ENCODE data around the gene PDE4D.

PDE4D gene

DNA sequence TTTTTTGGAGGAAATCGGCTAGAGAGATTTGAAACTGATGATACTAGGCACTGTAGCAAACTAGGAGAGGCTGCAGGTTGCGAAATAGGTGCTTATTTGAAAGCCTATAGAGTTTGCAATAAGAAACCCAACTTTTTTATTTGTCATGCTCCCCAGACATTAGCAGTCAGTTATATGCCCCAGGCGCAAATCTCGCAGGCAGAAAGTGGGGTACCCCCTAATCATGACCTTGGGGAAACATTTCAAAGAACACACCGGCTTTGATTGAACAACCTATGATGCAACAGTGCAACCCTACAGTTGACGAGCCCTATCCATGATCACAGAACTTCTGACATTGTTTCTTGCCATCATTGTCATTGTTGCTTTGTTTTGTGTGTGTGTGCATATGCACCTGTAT is 800.2 kb downstream of the PDE4D start:
- no peaks in the 10 kb centered on the region for H3K9me3 ChIP-seq (ENCODE audit: severe bottlenecking)
- no peaks in the 10 kb centered on the region for H3K36me3 ChIP-seq
- H3K27me3 ChIP-seq (ENCODE audit: insufficient read depth, low read depth, severe bottlenecking), result no peaks in the 10 kb centered on the region
- TF ChIP-seq, protein P1, sequence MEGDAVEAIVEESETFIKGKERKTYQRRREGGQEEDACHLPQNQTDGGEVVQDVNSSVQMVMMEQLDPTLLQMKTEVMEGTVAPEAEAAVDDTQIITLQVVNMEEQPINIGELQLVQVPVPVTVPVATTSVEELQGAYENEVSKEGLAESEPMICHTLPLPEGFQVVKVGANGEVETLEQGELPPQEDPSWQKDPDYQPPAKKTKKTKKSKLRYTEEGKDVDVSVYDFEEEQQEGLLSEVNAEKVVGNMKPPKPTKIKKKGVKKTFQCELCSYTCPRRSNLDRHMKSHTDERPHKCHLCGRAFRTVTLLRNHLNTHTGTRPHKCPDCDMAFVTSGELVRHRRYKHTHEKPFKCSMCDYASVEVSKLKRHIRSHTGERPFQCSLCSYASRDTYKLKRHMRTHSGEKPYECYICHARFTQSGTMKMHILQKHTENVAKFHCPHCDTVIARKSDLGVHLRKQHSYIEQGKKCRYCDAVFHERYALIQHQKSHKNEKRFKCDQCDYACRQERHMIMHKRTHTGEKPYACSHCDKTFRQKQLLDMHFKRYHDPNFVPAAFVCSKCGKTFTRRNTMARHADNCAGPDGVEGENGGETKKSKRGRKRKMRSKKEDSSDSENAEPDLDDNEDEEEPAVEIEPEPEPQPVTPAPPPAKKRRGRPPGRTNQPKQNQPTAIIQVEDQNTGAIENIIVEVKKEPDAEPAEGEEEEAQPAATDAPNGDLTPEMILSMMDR (IDR thresholded peaks at IDR 0.05; ENCODE audit: low read depth, low read length), result no peak
- no peak for DNase-seq
- H3K27ac ChIP-seq, result no peak overlapping the region
- no peak overlapping the region for H3K4me3 ChIP-seq (ENCODE audit: low read depth, low read length)

DNA sequence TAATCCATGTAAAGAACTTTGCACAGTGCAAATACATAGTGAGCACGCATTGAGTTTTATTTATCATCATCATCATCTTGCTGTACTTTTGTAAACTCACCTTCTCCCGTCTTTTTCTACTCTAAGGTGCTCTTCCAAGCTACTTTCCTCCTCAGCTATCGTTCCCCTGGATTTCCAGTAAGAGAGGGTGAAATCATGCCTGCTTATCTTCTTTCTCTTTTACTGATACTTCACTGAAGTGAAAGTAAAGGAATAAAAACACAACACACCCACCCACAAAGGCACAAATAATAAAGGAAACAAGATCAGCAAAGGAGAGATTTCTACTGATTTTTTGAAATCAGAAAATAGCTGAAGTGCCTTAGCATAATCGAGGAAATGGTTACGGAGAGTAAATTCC is 800.8 kb downstream of the PDE4D start:
- no peak overlapping the region for H3K4me3 ChIP-seq (ENCODE audit: low read depth, low read length)
- H3K27ac ChIP-seq, result no peak overlapping the region
- no peaks in the 10 kb centered on the region for H3K27me3 ChIP-seq (ENCODE audit: insufficient read depth, low read depth, severe bottlenecking)
- no peak for DNase-seq
- H3K36me3 ChIP-seq, result no peaks in the 10 kb centered on the region
- TF ChIP-seq, protein P1 (IDR thresholded peaks at IDR 0.05; ENCODE audit: low read depth, low read length), result no peak
- no peaks in the 10 kb centered on the region for H3K9me3 ChIP-seq (ENCODE audit: severe bottlenecking)

DNA sequence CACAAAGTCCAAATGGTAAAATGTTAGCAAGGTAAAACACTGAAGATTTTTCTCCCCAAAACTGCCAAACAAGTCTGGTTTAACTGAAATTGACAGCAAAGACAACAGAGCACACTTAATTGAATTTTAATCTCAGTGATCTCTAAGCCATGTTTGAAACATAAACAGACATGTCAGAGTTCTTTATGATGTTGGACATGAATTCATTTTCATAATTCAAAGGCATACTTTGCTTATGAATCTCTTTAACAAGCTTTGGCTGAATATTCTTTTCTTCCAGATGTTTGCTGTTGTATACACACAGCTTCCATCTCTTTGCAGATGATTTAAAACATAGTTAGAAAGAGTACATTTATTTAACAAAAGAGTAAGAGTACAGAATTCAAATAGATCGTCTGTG is 801.6 kb downstream of the PDE4D start:
- DNase-seq, result no peak
- no peaks in the 10 kb centered on the region for H3K9me3 ChIP-seq (ENCODE audit: severe bottlenecking)
- H3K27me3 ChIP-seq (ENCODE audit: insufficient read depth, low read depth, severe bottlenecking), result no peaks in the 10 kb centered on the region
- no peaks in the 10 kb centered on the region for H3K36me3 ChIP-seq
- TF ChIP-seq, protein P1 (IDR thresholded peaks at IDR 0.05; ENCODE audit: low read depth, low read length), result no peak
- H3K27ac ChIP-seq, result no peak overlapping the region
- no peak overlapping the region for H3K4me3 ChIP-seq (ENCODE audit: low read depth, low read length)

DNA sequence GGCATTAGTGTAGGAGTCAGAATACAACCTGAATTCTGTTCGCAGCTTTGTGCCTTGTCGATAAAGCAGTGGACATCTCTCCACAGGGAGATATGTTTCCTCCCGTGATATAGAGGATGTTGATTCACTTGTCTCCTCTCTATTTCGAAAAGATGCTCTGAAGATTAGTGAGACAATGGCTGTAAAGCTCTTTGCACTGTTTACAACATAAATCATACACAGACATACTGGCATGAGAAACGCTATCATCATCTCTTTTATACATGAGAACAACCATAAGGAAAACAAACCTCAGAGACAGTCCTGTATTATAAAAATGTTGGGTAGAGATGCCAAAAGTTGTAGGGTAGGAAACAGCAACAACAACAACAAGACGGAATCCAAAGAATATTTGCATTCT is 803.2 kb downstream of the PDE4D start:
- H3K9me3 ChIP-seq (ENCODE audit: severe bottlenecking), result no peaks in the 10 kb centered on the region
- no peaks in the 10 kb centered on the region for H3K36me3 ChIP-seq
- DNase-seq, result no peak
- no peak overlapping the region for H3K4me3 ChIP-seq (ENCODE audit: low read depth, low read length)
- no peaks in the 10 kb centered on the region for H3K27me3 ChIP-seq (ENCODE audit: insufficient read depth, low read depth, severe bottlenecking)
- no peak overlapping the region for H3K27ac ChIP-seq
- TF ChIP-seq, protein P1 (IDR thresholded peaks at IDR 0.05; ENCODE audit: low read depth, low read length), result no peak

DNA sequence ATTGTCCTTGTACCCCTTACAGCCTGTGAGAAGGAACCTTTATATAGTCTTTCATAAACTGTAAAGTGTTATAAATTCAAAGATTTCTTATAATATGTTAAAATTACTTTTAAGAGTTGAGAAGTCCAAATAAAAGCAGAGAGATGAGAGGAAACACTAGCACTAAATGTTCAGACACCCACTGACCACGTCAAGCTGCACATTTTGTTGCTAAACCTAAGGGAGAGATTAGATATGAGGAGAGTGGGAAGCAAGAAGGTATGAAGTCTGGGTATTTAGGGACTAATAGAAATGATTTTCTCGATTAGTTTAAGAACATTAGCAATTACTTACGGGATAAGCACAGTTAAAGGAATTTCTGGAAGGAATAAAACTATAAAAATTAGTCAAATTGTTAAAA is 803.8 kb downstream of the PDE4D start:
- no peak overlapping the region for H3K4me3 ChIP-seq (ENCODE audit: low read depth, low read length)
- H3K27ac ChIP-seq, result no peak overlapping the region
- H3K27me3 ChIP-seq (ENCODE audit: insufficient read depth, low read depth, severe bottlenecking), result no peaks in the 10 kb centered on the region
- DNase-seq, result no peak
- H3K36me3 ChIP-seq, result no peaks in the 10 kb centered on the region
- H3K9me3 ChIP-seq (ENCODE audit: severe bottlenecking), result no peaks in the 10 kb centered on the region
- TF ChIP-seq, protein P1 (IDR thresholded peaks at IDR 0.05; ENCODE audit: low read depth, low read length), result no peak

DNA sequence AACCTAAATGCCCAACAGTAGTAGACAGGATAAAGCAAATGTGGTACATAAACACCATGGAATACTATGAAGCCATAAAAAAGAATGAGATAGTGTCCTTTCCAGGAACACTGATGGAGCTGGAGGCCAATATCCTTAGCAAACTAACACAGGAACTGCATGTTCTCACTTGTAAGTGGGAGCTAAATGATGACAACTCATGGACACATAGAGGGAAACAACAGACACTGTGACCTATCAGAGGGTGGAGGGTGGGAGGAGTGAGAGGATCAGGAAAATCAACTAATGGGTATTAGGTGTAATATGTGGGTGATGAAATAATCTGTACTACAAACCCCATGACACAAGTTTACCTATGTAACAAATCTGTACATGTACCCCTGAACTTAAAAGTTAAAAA is 805.0 kb downstream of the PDE4D start:
- DNase-seq, result no peak
- TF ChIP-seq, protein P1 (IDR thresholded peaks at IDR 0.05; ENCODE audit: low read depth, low read length), result no peak
- Histone ChIP-seq H3K27ac (no peak overlapping the region), H3K36me3 (no peaks in the 10 kb centered on the region), H3K4me3 (ENCODE audit: low read depth, low read length) (no peak overlapping the region), H3K27me3 (ENCODE audit: insufficient read depth, low read depth, severe bottlenecking) (no peaks in the 10 kb centered on the region), H3K9me3 (ENCODE audit: severe bottlenecking) (no peaks in the 10 kb centered on the region)
